ENCODE measurements around the gene EDC4. TPM values are rescaled to one million over a fixed set of nuclear protein-coding genes. Genes with fewer than 3 reads are reported as not detected.
A peak's percentile ranks its signal among the peaks of the same experiment; 100 is the strongest.
"Not testable (repeated sequence)": the region's sequence is repeated elsewhere in the genome, so short reads cannot be mapped to it uniquely, and the experiment has no call there.

The EDC4 gene
- total RNA-seq, 1 experiment from 2014 or later, result 64.5 TPM

- no peak for DNase-seq (ENCODE audit: low read depth)
These were observed 36.3 kb downstream of the EDC4 start for GRCh38 chr16:67909056-67909742.

GRCh38 chr16:67910158-67910557 is 37.3 kb downstream of the EDC4 start:
- DNase-seq (ENCODE audit: low read depth), result peak; percentile 40

- DNase-seq (ENCODE audit: low read depth), result no peak
These were observed 42.1 kb downstream of the EDC4 start for GRCh38 chr16:67914758-67915495.

- not testable (repeated sequence) for DNase-seq (ENCODE audit: low read depth)
These were observed 42.6 kb downstream of the EDC4 start for GRCh38 chr16:67915496-67915769.

- peak; percentile 61 for DNase-seq (ENCODE audit: low read depth)
These were observed 43.2 kb downstream of the EDC4 start for GRCh38 chr16:67915831-67916723.

GRCh38 chr16:67917140-67917851 is 44.4 kb downstream of the EDC4 start:
- DNase-seq (ENCODE audit: low read depth), result no peak

- DNase-seq (ENCODE audit: low read depth), result peak; percentile 94
These were observed 45.0 kb downstream of the EDC4 start for GRCh38 chr16:67917852-67918236.

GRCh38 chr16:67919622-67920221 is 46.9 kb downstream of the EDC4 start:
- no peak for DNase-seq (ENCODE audit: low read depth)

- no peak for DNase-seq (ENCODE audit: low read depth)
These were observed 49.4 kb downstream of the EDC4 start for GRCh38 chr16:67922221-67922620.

GRCh38 chr16:67922740-67923139 is 49.9 kb downstream of the EDC4 start:
- DNase-seq (ENCODE audit: low read depth), result no peak

GRCh38 chr16:67923414-67924116 is 50.7 kb downstream of the EDC4 start:
- no peak for DNase-seq (ENCODE audit: low read depth)

GRCh38 chr16:67924140-67924906 is 51.5 kb downstream of the EDC4 start:
- DNase-seq (ENCODE audit: low read depth), result no peak

GRCh38 chr16:67926181-67926750 is 53.4 kb downstream of the EDC4 start:
- peak; percentile 51 for DNase-seq (ENCODE audit: low read depth)

GRCh38 chr16:67927131-67927941 is 54.5 kb downstream of the EDC4 start:
- DNase-seq (ENCODE audit: low read depth), result no peak

GRCh38 chr16:67928147-67928546 is 55.3 kb downstream of the EDC4 start:
- no peak for DNase-seq (ENCODE audit: low read depth)

GRCh38 chr16:67928561-67929364 is 55.9 kb downstream of the EDC4 start:
- peak; percentile 49 for DNase-seq (ENCODE audit: low read depth)

GRCh38 chr16:67930191-67930590 is 57.3 kb downstream of the EDC4 start:
- no peak for DNase-seq (ENCODE audit: low read depth)
